HG03159 (cell line): ENCODE results near the gene GSG1L.

Experiments
- ATAC-seq: cut with Tn5 transposase; IDR thresholded peaks from one replicate; pipeline ENCODE4 v1.9.1; 2021; ENCODE audit warnings: mild to moderate bottlenecking, moderate library complexity; ENCODE audit not compliant: unreplicated experiment

Gene GSG1L

DNA sequence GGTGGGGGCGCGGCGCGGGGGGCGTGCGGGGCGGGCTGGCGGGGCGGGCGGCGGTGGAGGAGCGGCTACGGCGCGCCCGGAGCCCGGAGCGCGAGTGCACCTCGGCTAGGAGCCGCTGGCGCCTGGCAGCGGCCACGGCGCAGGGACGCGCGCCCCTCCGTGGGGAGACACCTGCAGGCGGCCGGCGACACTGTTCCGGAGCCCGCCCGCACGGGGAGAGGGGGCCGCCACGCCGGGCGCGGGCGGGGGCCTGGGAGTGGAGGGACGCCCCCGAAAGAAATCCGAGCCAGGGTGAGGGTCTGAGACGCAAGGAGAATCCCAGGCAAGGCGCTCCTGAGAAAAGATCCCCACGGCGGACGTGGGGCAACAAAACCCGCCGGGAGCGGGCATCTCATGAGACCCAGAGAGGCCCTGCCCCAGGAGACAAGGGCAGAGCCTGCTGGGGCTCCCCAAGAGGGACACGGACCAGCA lies at the start of gene GSG1L:
Gene GSG1L (minus strand): TSS at position 124 of the 471 bp plus-strand sequence. CDS start 290 bp downstream, outside the sequence.
- ATAC-seq: no peak

DNA sequence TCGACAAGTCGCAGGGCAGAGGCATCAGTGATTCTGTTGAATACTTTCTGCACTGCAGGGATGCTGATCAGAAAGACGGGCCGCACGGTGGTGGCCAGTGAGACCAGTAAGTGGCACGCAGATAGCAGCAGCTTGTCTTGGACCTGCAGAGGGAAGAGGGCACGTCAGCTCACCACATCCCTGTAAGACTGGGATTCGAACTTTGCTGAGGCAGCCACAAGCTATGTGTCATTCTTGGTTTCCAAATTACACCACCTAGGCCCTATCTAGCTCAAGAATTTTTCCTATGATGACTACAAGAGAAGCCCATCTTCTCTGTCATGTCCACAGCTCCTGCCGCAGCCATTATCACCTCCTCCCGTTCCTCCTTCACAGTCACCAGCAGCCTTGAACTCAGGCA lies 49.4 kb upstream of the GSG1L start:
- ATAC-seq: no peak

DNA sequence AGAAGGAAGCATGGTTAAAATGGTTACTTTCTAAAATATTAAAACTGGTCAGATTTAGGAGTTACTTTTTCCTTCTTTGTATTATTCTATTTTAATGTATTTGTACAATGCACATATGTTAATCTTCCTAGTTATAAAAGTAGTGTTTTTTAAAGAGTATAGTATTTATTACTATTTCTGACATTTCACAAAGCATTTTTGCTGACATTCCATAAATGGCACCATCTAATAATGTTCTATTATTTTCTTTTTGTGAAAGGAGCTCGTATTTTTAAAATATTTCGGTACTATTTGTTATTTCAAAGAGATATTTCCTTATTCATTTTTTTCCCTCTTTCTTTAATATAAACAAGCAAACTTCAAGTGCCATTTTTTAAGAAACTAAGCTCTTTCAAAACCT lies 47.5 kb upstream of the GSG1L start:
- no peak for ATAC-seq

DNA sequence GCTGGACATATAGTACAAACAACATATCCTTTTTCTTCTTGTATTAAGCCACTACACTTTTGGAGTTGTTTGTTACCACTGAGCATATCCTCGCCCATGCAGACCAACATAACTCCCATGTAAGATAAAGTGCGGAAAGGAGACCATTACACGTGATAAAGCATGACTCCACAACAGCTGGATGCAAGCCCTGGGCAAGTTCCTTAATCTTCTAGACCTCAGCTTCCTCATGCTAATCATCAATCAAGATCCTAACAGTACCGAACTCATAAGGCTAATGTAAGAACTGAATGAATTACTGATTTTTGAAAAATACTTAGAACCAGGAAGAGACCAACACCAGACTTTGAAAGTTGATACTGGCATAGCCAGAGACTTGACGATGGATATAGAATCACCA lies 47.0 kb upstream of the GSG1L start:
- ATAC-seq: no peak

DNA sequence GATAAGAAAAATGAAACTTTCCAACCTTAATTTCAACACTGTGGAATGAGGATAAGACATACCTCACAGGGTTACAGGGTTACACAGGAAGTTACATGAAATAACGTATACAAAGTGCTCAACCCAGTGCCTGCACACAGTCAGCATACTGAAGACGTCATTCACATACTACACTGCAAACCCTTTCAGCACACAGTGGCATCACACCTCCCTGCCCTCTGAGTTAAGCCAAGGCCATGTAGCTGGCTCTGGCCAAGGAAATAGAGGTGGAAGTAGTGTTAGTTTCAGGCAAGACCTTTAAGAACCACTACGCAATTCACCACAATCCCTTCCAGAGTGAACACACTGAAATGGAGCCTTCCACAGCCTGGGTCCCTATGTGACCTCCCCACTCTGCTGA lies 46.6 kb upstream of the GSG1L start:
- no peak for ATAC-seq

DNA sequence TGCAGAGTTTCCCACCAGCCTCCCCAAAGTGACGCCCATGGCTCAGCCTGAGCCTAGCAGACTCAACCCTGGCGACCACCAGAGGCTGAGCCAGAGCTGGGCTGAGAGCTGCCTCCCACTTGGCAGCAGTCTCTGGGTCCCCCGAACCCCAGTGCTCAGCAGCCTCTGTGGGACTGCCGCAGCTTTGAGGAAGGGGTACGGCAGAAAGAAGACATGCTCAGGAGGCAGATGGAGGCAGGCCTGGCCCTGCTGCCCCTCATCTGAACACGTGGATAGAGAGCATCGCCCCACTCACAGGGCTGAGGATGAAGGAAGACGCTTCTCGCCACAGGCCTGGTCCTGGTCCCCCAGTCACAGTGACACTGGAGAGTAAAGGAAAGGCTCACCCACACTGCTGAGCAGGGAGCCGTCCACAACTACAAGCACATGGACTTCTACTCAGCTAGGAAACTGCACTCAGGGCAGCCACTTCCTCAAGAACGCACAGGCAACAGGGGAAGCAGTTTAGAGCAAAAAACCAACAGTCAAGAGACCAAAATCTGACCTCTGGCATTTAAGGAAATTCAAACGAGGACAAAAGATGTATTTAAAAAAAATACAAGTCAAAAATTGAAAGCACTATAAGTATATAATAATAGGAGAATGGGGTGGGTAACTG lies 45.2 kb upstream of the GSG1L start:
- no peak for ATAC-seq

DNA sequence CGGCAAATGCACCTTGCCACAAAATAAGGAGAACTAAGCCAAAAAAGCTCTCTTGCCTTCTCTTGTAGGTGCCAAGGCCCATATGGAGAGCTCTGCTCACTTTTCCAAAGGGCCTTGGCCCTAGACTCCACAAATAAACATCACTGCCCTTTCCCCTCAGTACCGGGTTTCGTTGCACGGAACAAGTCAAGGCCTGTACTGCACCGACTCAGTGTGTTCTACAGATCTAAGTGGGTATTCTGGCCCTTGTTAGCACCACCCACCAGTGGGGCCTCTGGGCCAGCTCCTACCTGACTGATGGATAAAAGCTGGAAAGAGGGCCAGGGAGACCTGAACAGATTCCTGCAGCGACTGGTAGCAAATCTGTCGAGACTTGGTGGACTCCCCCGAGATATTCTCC lies 43.7 kb upstream of the GSG1L start:
- ATAC-seq: no peak

DNA sequence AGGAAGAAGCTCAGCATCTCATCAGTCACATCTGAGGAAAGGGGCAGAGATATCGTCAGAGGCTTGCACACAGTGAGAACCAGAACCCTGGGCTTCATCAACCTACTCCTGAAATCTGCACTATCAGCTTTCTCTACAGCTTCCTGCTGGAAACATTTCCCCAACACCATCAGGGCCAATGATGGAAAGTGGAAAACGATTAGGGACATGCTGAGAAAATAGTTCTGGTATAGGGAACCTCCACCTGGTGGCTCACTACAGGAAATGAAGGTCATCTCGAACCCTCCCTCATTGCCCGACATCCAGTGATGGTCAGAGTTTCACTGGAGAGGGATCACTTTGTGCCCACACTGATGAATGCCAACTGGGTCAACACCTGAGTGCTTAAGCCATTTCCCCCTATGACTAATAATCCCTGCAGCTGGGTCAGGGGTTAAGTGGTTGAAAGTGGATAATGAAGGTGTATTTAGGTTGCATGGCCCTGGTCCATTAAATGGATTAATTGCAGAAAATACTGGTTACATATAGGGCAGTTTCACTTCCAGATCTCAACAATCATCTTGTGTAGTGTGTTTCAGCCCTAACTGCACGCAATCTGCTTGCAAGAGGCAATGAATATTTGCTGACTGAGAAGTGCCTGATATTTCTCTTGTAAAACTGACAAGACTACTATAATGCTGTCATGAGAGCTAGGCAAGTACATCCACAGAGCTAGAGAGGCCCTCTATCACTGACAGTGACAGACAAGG lies 43.1 kb upstream of the GSG1L start:
- ATAC-seq: no peak

DNA sequence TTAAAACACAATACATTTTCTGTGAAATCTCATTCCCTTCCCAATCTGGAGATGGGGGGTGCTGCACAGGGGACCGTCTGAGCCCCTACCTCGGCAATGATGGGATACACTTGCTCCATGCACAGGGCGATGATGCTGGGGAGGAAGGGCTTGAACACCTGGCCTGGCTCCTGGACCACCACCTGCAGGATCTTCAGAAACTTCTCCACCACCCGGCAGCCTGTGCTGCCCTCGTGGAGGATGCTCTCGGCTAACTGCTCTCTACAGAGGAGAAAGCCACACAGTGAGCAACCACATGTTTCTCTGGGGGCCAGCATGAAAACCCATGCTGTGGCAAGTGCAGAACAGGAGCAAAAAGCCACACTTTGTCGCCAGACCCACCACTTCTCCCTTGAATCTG lies 42.4 kb upstream of the GSG1L start:
- no peak for ATAC-seq

DNA sequence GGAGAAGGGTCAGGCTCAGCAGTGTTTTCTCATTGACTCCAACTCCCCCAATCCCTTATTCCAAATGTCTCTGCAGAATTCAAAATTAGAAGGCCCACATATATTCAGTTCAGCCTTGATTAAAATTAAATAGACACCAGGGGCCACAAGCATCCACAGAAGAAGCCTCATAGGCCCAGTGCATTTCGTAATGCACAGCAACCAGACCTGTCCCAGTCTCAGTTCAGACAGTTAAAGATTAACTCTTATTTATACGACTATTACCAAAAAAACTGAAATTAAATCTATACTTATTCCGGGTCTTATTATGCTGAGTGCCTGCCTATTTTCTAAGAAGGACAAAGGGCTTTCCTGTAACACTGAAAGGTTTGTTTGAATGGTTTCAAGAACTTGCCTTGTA lies 41.8 kb upstream of the GSG1L start:
- ATAC-seq: no peak

DNA sequence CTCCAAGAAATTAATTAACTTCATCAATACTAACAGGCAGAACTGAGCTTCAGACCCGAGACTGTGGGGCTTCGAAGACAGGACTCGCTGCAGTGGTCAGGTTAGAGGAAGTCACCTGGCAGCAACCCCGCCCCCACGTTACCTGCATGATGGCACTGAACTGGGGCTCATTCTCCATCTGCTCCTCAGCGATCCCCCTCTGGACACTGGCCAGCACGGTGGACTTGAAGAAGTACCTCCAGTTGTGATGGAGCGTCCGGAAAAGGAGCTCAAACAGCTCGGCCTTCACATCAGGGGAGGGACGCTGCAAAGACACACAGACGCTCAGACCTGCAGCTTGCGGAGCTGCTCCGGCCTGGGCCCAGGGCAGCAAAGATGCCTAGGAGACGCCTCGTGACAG lies 40.9 kb upstream of the GSG1L start:
- ATAC-seq: no peak

DNA sequence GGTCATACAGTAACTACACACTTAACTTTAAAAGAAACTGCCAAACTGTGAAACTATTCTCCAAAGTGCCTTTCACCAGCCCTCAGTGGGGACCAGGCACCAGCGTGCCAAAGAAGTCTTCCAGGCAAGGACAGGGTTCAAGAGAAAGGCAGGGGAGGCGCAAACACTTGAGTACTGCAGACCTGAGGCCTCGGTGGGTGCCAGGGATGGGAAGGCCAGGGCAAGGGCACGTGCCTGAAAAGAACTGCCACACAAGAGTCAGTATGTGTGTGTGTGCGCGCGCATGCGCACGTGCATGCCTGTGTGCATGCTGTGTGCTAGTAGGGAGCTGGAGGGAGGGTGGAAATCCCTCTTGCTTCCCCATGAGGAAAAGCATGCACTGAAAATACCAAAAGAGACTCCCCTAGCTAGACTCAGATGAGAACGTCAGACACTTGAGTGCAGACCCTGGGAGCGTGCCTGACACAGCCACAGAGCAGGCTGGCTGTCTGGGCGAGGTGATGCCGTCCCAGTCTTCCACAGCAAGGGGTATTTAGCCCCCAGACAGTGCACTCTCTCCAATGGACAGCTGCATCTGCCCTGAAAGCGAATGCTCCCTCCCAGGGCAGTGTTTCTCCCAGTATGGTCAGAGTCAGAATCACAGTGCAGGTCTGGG lies 40.1 kb upstream of the GSG1L start:
- no peak for ATAC-seq

DNA sequence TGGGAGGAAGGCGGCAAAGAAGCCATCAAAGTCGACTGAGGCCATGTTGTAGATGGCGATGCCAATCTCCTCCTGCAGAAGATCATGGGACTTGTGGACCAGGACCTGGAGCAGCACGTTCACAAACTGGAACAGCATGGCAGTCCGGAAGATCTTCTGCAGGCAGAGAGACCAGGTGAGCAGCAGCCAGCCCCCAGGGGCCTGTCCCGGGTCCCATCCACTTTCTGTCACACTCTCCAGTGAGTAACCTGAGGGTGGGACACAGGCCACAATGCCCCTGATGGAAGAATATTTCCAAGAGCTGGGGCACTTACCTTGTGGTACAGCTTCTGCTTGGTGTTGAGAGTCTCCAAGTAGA lies 38.0 kb upstream of the GSG1L start:
- ATAC-seq: no peak

DNA sequence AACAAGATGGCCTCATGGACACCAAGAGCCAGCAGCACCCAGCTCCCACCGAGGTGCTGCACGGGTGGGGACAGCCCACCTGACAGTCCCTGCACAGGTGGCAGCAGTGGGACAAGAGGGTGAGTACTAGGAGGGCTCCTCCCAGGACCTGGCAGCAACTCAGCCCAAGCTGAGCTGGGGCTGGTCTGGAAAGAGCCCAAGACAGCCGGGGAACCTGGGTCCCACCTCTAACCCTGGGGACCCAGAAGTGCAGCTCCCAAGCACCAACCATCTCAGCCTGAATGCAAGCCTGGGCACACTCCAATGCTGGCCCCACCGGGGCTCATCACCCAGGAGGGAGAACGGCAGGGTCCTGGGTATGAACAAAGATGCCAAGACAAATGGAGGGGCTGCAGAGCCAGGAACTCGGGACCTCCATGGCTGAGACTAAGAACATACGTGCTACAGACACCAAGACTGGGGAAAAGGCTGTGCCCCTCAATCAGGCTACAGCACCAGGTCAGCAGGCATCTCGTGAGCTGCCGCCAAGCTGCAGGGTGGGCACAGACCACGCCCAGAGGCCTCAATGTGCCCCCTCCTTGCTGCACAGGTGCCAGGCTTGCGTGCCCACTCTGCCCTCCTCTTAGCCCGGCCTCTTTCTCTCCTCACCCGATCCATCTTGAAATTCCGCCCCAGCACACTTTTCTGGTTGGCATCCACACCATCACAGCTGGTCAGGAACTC lies 37.5 kb upstream of the GSG1L start:
- ATAC-seq: no peak

DNA sequence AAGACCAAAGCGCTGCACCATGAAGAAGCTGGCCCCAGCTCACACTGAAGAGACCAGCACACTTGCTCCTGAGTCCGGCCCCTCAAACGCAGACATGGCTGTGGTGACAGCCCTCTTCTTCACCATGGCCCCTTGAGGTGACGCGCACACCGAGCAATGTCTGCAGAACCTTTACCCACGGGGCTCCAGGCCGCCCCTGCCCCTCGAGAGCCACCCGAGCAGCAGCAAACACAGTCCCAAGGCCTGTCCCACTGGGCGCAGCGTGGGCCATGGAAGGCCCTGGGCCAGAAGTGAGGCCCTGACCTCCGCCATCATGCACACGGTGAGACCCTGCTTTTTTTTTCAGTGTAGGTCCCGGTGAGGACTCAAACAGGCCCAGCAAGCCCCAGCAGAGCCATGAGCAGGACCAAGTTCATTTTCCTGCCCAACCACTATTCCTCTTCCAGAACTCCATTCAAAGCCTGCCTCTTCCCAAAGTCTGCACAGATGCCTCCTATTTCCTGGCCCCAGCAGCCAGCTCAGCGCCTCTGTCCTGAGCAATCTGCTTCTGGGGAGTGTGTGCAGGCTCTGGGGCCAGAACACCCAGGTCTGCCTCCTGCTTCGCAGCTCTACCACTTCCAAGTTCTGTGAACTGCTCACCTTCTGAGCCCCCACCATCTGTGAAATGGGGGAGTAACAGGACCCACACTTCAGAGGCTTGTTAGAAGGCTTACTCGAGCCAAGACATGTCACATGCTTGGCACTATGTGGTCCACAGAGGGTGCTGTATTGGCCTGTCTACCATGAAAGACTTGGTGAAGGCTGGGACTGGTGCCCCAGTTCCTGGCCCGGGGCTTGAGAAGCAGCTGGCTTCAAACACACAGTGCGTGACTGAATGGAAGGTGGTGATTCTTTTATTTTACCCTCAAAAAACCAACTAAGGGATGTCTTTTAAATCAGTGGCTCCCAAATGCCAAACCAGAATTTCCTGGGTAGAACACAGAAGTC lies 35.7 kb upstream of the GSG1L start:
- no peak for ATAC-seq

DNA sequence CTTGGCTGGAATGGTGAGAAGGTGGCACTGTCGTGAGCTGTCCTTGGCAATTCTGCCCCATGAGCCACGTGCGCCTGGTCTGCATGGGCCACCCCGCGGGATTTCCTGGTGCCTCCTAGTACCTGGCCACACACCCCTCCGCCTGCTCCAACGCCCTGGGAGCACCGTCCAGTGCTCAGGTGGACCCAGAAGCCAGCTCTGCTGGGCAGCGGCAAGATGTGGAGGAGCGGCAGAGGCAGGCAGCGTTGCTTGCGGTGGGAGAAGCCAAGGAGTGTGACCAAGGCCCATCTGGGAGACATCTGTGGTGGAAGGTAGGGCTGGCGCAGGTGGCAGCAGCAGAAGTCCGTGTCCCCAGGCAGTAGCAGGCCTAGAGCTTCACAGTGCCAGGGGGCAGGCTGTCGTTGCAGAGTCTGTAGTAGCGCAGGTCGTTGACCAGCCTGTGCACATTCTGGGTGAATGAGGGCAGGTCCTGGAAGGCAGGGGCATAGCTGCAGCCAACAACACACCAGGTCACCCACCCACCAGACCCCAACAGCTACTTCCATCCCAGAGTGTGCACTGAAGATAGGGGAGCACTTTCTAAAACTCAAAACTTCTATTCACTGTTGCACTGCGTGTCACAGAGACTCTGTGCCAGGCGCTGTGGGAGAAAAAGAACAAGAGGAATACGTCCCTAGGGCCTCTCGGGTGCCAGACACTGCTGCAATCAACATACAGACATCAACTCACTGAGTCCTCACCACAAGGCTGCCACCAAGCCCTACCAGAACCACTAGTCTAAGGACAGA lies 34.9 kb upstream of the GSG1L start:
- ATAC-seq: no peak

DNA sequence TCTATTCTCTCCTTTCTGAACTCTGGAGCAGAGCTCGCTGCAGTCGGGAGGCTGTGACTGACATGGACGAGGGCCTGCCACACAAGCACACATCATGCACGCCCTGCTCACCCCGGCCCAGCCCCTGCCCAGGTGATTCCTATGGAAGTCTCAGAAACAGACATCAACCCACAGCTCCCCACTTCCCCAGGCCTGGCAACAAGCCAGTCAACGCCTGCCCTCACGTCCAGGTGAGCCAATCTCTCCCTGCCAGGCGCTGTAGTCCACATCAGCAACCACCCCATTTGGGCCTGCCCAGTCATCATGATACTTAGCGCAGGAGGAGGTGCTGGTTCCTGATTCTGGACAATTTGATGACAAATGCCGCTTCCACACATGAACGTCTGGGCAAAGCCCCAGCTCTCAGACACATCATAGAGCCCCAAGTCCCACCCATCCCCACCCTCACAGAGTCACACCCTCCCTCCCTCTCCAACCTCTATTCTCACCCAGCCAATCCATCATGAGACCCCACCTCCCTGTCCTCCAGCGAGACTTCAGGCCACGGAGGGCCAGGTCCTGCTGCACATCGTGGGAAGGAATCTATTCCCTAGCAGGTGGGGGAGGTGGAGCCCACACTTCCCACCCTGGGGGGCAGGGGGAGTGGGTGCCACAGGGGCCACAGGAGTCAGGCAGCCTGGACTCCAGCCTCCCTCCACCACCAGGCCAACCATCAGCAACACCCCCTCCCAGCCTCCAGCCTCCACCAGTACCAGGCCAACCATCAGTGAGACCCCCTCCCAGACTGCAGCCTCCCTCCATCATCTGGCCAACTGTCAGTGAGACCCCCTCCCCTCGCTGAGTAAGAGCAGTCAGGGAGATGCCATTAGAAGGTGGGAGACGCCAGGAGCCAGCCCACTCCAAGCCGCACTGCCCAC lies 33.7 kb upstream of the GSG1L start:
- ATAC-seq: no peak

DNA sequence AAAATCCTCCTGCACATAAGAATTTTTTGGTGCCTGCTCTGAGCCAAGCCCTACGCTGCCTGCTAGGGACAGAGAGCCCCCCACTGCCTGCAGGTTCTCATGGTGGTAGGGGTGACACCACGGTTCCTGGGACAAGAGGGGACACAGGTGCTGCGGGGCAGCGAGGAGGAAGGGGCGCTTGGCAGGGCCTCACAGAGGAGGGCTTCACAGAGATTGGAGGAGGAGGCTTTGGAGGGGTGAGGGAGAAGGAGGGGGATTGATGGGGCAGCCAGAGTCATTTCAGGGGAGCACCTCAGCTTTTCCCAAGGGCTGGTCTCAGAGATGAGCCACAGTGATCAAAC lies 29.8 kb upstream of the GSG1L start:
- ATAC-seq: no peak
